IMR-90 (cell line): Measurements from ENCODE around the gene TPMT. TPM values are rescaled to one million over a fixed set of nuclear protein-coding genes. Genes with fewer than 3 reads are reported as not detected.

Experiments used
- ATAC-seq: fragments of 200-7000 bp; cut with Tn5 transposase; 2 replicates; pipeline ENCODE4 v1.9.1; 2020; ENCODE audit warnings: low read depth, mild to moderate bottlenecking, moderate library complexity
- BruUV-seq: library from RNA; stranded (reverse); fragments of 400-500 nt; replicated peaks from 2 replicates; lab custom pipeline; 2021; lab: Mats Ljungman, UMichigan
- CTCF ChIA-PET: fragments of 300-600 bp; formaldehyde crosslinking; extraction: SDS; loops from one replicate; lab custom pipeline; 2021; ENCODE audit warnings: antibody characterized with exemption; lab: Yijun Ruan, JAX
- POLR2A ChIA-PET: fragments of 300-600 bp; sonication (Branson Sonifier 250); formaldehyde crosslinking; loops from one replicate; lab custom pipeline; 2022; ENCODE audit warnings: antibody characterized with exemption; ENCODE audit not compliant: unreplicated experiment; lab: Charles Lee
- DNase-seq: peaks from one replicate; pipeline ENCODE4 v3.0.0; 2013
- H2AFZ ChIP-seq: replicated peaks from 2 replicates; pipeline ENCODE3; 2013; ENCODE audit warnings: low read length, mild to moderate bottlenecking; ENCODE audit not compliant: poor library complexity
- H2AK5ac ChIP-seq: 2 replicates; pipeline ENCODE4 v1.6.1; 2013; ENCODE audit warnings: low read depth, low read length, inconsistent platforms
- H2AK9ac ChIP-seq: replicated peaks from 2 replicates; pipeline ENCODE3; 2013; ENCODE audit warnings: mild to moderate bottlenecking, low read depth, low read length, moderate library complexity; ENCODE audit not compliant: poor library complexity
- H2BK120ac ChIP-seq: 2 replicates; pipeline ENCODE4 v1.6.1; 2013; ENCODE audit warnings: low read depth, low read length, inconsistent platforms
- H2BK15ac ChIP-seq: 3 replicates; pipeline ENCODE4 v1.6.1; 2013; ENCODE audit warnings: low read depth, low read length, inconsistent platforms
- H2BK20ac ChIP-seq: 2 replicates; pipeline ENCODE4 v1.6.1; 2013; ENCODE audit warnings: low read depth, mild to moderate bottlenecking, inconsistent platforms, low read length, moderate library complexity
- H2BK5ac ChIP-seq: 2 replicates; pipeline ENCODE4 v1.6.1; 2013; ENCODE audit warnings: mild to moderate bottlenecking, low read depth, low read length, inconsistent platforms; ENCODE audit not compliant: poor library complexity, severe bottlenecking
- H3K14ac ChIP-seq: replicated peaks from 2 replicates; pipeline ENCODE4 v1.6.1; 2013; ENCODE audit warnings: low read depth, low read length, inconsistent platforms
- H3K18ac ChIP-seq: 2 replicates; pipeline ENCODE4 v1.6.1; 2013; ENCODE audit warnings: low read depth, low read length, control low read depth
- H3K23ac ChIP-seq: 2 replicates; pipeline ENCODE4 v1.6.1; 2013; ENCODE audit warnings: low read depth, low read length, inconsistent platforms
- H3K27ac ChIP-seq: 2 replicates; pipeline ENCODE4 v1.5.1; 2013; ENCODE audit warnings: mild to moderate bottlenecking, control low read depth, low read length; ENCODE audit not compliant: insufficient read depth
- H3K27me3 ChIP-seq: 2 replicates; pipeline ENCODE4 v1.6.1; 2013; ENCODE audit warnings: low read length; ENCODE audit not compliant: control insufficient read depth, insufficient read depth
- H3K36me3 ChIP-seq: 2 replicates; pipeline ENCODE4 v1.6.1; 2013; ENCODE audit warnings: low read length, mixed read lengths; ENCODE audit not compliant: control insufficient read depth, insufficient read depth
- H3K4ac ChIP-seq: 2 replicates; pipeline ENCODE4 v1.6.1; 2013; ENCODE audit warnings: low read depth, low read length, inconsistent platforms
- H3K4me1 ChIP-seq: 2 replicates; pipeline ENCODE4 v1.6.1; 2013; ENCODE audit warnings: low read length, mixed read lengths; ENCODE audit not compliant: control insufficient read depth, insufficient read depth
- H3K4me2 ChIP-seq: 2 replicates; pipeline ENCODE4 v1.6.1; 2013; ENCODE audit warnings: low read depth, mild to moderate bottlenecking, control low read depth, low read length, moderate library complexity
- H3K4me3 ChIP-seq: 2 replicates; pipeline ENCODE4 v1.5.1; 2013; ENCODE audit warnings: low read depth, mild to moderate bottlenecking, control low read depth, low read length, moderate library complexity; ENCODE audit not compliant: insufficient read depth
- H3K56ac ChIP-seq: 2 replicates; pipeline ENCODE4 v1.6.1; 2013; ENCODE audit warnings: low read length, inconsistent platforms; ENCODE audit not compliant: insufficient read depth; ENCODE audit errors: extremely low read depth
- H3K79me1 ChIP-seq, 2 experiments: 2 replicates each; pipeline ENCODE4 v1.6.1; 2013; ENCODE audit warnings: low read length in 2 of 2, inconsistent platforms in 1 of 2, low read depth in 1 of 2
- H3K9ac ChIP-seq: 2 replicates; pipeline ENCODE4 v1.6.1; 2013; ENCODE audit warnings: low read depth, low read length, control low read depth
- H3K9me1 ChIP-seq: 2 replicates; pipeline ENCODE4 v1.6.1; 2013; ENCODE audit warnings: low read length, inconsistent platforms; ENCODE audit not compliant: insufficient read depth
- H3K9me3 ChIP-seq: 2 replicates; pipeline ENCODE4 v1.6.1; 2013; ENCODE audit warnings: low read length; ENCODE audit not compliant: control insufficient read depth, insufficient read depth
- H4K20me1 ChIP-seq: 2 replicates; pipeline ENCODE4 v1.6.1; 2013; ENCODE audit warnings: low read length, inconsistent platforms; ENCODE audit not compliant: insufficient read depth
- H4K5ac ChIP-seq: 2 replicates; pipeline ENCODE4 v1.6.1; 2013; ENCODE audit warnings: mild to moderate bottlenecking, low read depth, low read length, control low read depth
- H4K8ac ChIP-seq, 2 experiments: 2 replicates each; pipeline ENCODE4 v1.6.1; 2013; ENCODE audit warnings: low read depth in 2 of 2, low read length in 2 of 2, control low read depth in 1 of 2, inconsistent platforms in 1 of 2
- H4K91ac ChIP-seq: 2 replicates; pipeline ENCODE4 v1.6.1; 2013; ENCODE audit warnings: low read depth, low read length, inconsistent platforms; ENCODE audit not compliant: insufficient read depth
- BHLHE40 ChIP-seq: fragments of 150-350 bp; IDR thresholded peaks from 2 replicates; pipeline ENCODE4 v1.6.1; 2016; ENCODE audit warnings: mild to moderate bottlenecking, low read depth, low read length
- CEBPB ChIP-seq: IDR thresholded peaks from 2 replicates; pipeline ENCODE4 v1.6.1; 2012; ENCODE audit warnings: low read depth, low read length, improper control_type of control experiment
- MAFK ChIP-seq: IDR thresholded peaks from 2 replicates; pipeline ENCODE4 v1.6.1; 2012; ENCODE audit warnings: low read depth, low read length, improper control_type of control experiment
- MXI1 ChIP-seq: IDR thresholded peaks from 2 replicates; pipeline ENCODE4 v1.6.1; 2012; ENCODE audit warnings: low read depth, mild to moderate bottlenecking, low read length, moderate library complexity, borderline replicate concordance
- POLR2A ChIP-seq: IDR thresholded peaks from 2 replicates; pipeline ENCODE4 v1.6.1; 2012; ENCODE audit warnings: mild to moderate bottlenecking, low read depth, low read length
- WGBS, 2 experiments: methylation state at CpG; one replicate each; pipeline versions ENCODE4 v1.1.5 to v1.1.7; 2013; ENCODE audit warnings: missing lambda C conversion rate in 2 of 2; ENCODE audit not compliant: insufficient read length in 1 of 2; ENCODE audit errors: extremely low coverage in 2 of 2; 5-methylcytosine and 5-hydroxymethylcytosine counted together
- dilution Hi-C: fragments of 300-500 bp; cut with HindIII; formaldehyde crosslinking; loops from one replicate; pipeline ENCODE4 v1.14.3; 2018; ENCODE audit warnings: low sequenced_read_pairs; ENCODE audit not compliant: unreplicated experiment
- in situ Hi-C: fragments of 300-500 bp; cut with MboI; formaldehyde crosslinking; loops from 3 replicates; pipeline ENCODE4 v1.14.3; 2019; ENCODE audit warnings: low sequenced_read_pairs, inconsistent platforms, mixed read lengths
- intact Hi-C: fragments of 100-400 bp; cut with micrococcal nuclease; formaldehyde crosslinking; loops from 2 replicates; pipeline ENCODE4 v1.10.0; 2022
- polyA plus RNA-seq, 3 experiments: library from polyadenylated mRNA; depleted of rRNA; stranded (reverse); fragments of >200 nt; gene quantifications; 2 replicates each; pipeline ENCODE4 v1.2.3, GENCODE V29; 2012; ENCODE audit warnings: low replicate concordance in 1 of 3
- total RNA-seq: library from RNA; depleted of rRNA; stranded (reverse); fragments of >200 nt; gene quantifications from 2 replicates; pipeline ENCODE4 v1.2.3, GENCODE V29; 2012

TPMT gene
- total and polyA plus RNA-seq, 2 of the 4 experiments (the other 2 are of a cell fraction) = 10.8 to 14.1 TPM

DNA sequence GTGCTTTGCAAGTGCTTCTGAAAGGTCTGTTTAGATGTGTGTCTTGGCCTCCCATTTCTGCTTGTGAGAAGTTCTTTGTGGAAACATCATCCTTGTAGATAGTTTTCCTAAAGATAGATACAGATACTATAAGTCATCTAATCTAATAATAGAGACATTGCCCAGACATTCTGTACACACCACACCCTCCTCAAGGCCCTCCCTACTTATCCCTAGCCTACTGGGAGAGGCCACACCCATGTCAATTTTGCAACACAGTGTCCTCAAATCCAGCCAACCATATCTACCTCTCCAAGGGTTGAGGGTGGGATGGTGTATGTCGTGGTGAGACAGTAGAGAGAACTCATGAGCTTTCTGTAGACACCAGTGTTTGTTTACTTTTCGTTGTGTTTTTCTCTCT lies 6.6 kb upstream of the TPMT start:
- H4K20me1 ChIP-seq = no peaks in the 10 kb centered on the region
- H2BK120ac ChIP-seq = no peak overlapping the region
- no peak overlapping the region for H4K8ac ChIP-seq
- no peak overlapping the region for H2BK15ac ChIP-seq
- no peak overlapping the region for H3K9ac ChIP-seq
- no peak overlapping the region for H2AFZ ChIP-seq
- BruUV-seq = no TSS peak
- no peak overlapping the region for H2BK5ac ChIP-seq
- in situ Hi-C loops (no loop called here), dilution Hi-C loops (no loop called here), intact Hi-C loops (no loop called here)
- H3K4ac ChIP-seq = no peak overlapping the region
- WGBS, 2 experiments = no CpG with 5 or more reads among the region's 2 CpGs
- no peak overlapping the region for H2AK9ac ChIP-seq
- H3K36me3 ChIP-seq = peaks cover 15% of the 10 kb centered on the region
- H3K18ac ChIP-seq = no peak overlapping the region
- H3K4me1 ChIP-seq = no peaks in the 10 kb centered on the region
- no peak overlapping the region for H4K91ac ChIP-seq
- no peak overlapping the region for H3K14ac ChIP-seq
- no peak overlapping the region for H3K4me3 ChIP-seq
- peaks cover 6% of the 10 kb centered on the region; the same call in 1 of the 2 replicates for H3K9me1 ChIP-seq
- H3K79me1 ChIP-seq = no peaks in the 10 kb centered on the region; a peak in 2 of 4 replicates
- no peak overlapping the region for H2BK20ac ChIP-seq
- TF ChIP-seq CEBPB = no peak
- TF ChIP-seq MXI1 = no peak
- no peak for TF ChIP-seq MAFK
- no peak for TF ChIP-seq POLR2A
- TF ChIP-seq BHLHE40 = no peak
- CTCF ChIA-PET = no interaction called here
- H4K5ac ChIP-seq = no peak overlapping the region
- ATAC-seq (no peak), DNase-seq (no peak)
- POLR2A ChIA-PET = no interaction called here
- no peak overlapping the region for H3K27ac ChIP-seq
- no peak overlapping the region for H3K4me2 ChIP-seq
- H3K23ac ChIP-seq = no peak overlapping the region
- no peaks in the 10 kb centered on the region for H3K27me3 ChIP-seq
- H3K56ac ChIP-seq = no peak overlapping the region
- H2AK5ac ChIP-seq = no peak overlapping the region
- no peaks in the 10 kb centered on the region for H3K9me3 ChIP-seq
